ENCODE data around the gene MRFAP1. TPM values are rescaled to one million over a fixed set of nuclear protein-coding genes. Genes with fewer than 3 reads are reported as not detected.

Gene MRFAP1
- total and polyA plus RNA-seq, 2 of the 4 experiments (the other 2 are of a cell fraction), result 65.4 to 268 TPM

DNA sequence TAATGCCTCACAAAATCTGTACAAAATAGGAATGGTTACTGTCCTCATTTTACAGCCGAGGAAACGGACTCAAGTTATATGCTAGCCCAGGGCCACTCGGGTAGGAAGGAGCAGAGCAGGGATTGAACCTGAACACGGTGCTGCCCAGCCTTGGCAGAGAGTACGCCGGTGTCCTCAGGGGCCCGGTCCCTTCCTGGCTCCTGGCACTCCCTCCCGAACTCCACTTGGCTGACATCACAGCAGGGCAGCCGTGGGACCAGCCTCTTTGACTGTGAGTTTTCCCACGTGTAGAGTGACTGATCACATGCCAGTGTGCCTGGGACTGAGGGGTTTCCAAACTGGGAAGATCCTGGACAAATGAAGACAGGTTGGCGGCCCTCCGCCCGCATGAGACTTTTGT is 41.8 kb upstream of the MRFAP1 start:
- no peaks in the 10 kb centered on the region for H3K9me3 ChIP-seq (ENCODE audit: control insufficient read depth, insufficient read depth, low read length)
- no peak overlapping the region for H2AK5ac ChIP-seq (ENCODE audit: low read depth, low read length)
- H3K4ac ChIP-seq (ENCODE audit: low read depth, low read length), result no peak overlapping the region
- no peaks in the 10 kb centered on the region for H4K20me1 ChIP-seq (ENCODE audit: insufficient read depth, low read length)
- no peak overlapping the region for H3K56ac ChIP-seq (ENCODE audit: extremely low read depth, insufficient read depth, low read length)
- no peak overlapping the region for H2BK20ac ChIP-seq (ENCODE audit: low read depth, low read length)
- H4K8ac ChIP-seq (ENCODE audit: low read depth in 2 of 2, low read length in 2 of 2), result no peak overlapping the region
- intact Hi-C loops (cut with micrococcal nuclease) (no loop called here), in situ Hi-C loops (cut with MboI; ENCODE audit: low sequenced_read_pairs) (no loop called here), dilution Hi-C loops (cut with HindIII; ENCODE audit: low sequenced_read_pairs, unreplicated experiment) (no loop called here)
- no peak for ATAC-seq (ENCODE audit: low read depth)
- H3K14ac ChIP-seq (replicated peaks; ENCODE audit: low read depth, low read length), result no peak overlapping the region
- no peak overlapping the region for H4K91ac ChIP-seq (ENCODE audit: insufficient read depth, low read depth, low read length)
- no peak overlapping the region for H2BK120ac ChIP-seq (ENCODE audit: low read depth, low read length)
- no peak overlapping the region for H3K23ac ChIP-seq (ENCODE audit: low read depth, low read length)
- no TSS peak for BruUV-seq (replicated peaks)
- no peak overlapping the region for H3K4me3 ChIP-seq (ENCODE audit: insufficient read depth, low read depth, low read length)
- no peaks in the 10 kb centered on the region for H3K4me1 ChIP-seq (ENCODE audit: control insufficient read depth, insufficient read depth, low read length)
- no peak overlapping the region for H3K4me2 ChIP-seq (ENCODE audit: low read depth, low read length)
- no peak overlapping the region for H3K27ac ChIP-seq (ENCODE audit: insufficient read depth, low read length)
- H3K9ac ChIP-seq (ENCODE audit: low read depth, low read length), result no peak overlapping the region
- no peaks in the 10 kb centered on the region for H3K79me1 ChIP-seq (ENCODE audit: low read depth in 1 of 2, low read length in 2 of 2)
- no peaks in the 10 kb centered on the region for H3K27me3 ChIP-seq (ENCODE audit: control insufficient read depth, insufficient read depth, low read length)
- TF ChIP-seq CHD1 (IDR thresholded peaks at IDR 0.05; ENCODE audit: low read depth, low read length), result no peak
- no peak for TF ChIP-seq MAFK (IDR thresholded peaks at IDR 0.05; ENCODE audit: low read depth, low read length)
- TF ChIP-seq FOS (IDR thresholded peaks at IDR 0.05; ENCODE audit: low read depth, low read length), result no peak
- TF ChIP-seq CEBPB (IDR thresholded peaks at IDR 0.05; ENCODE audit: low read depth, low read length), result no peak
- TF ChIP-seq NFE2L2 (IDR thresholded peaks at IDR 0.05; ENCODE audit: low read depth, low read length), result no peak
- no peak for TF ChIP-seq MXI1 (IDR thresholded peaks at IDR 0.05; ENCODE audit: borderline replicate concordance, low read depth, low read length)
- TF ChIP-seq BHLHE40 (IDR thresholded peaks at IDR 0.05; ENCODE audit: low read depth, low read length), result no peak
- no peak for TF ChIP-seq SMC3 (IDR thresholded peaks at IDR 0.05; ENCODE audit: low read depth, low read length)
- TF ChIP-seq, protein P1, sequence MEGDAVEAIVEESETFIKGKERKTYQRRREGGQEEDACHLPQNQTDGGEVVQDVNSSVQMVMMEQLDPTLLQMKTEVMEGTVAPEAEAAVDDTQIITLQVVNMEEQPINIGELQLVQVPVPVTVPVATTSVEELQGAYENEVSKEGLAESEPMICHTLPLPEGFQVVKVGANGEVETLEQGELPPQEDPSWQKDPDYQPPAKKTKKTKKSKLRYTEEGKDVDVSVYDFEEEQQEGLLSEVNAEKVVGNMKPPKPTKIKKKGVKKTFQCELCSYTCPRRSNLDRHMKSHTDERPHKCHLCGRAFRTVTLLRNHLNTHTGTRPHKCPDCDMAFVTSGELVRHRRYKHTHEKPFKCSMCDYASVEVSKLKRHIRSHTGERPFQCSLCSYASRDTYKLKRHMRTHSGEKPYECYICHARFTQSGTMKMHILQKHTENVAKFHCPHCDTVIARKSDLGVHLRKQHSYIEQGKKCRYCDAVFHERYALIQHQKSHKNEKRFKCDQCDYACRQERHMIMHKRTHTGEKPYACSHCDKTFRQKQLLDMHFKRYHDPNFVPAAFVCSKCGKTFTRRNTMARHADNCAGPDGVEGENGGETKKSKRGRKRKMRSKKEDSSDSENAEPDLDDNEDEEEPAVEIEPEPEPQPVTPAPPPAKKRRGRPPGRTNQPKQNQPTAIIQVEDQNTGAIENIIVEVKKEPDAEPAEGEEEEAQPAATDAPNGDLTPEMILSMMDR (conservative IDR thresholded peaks at IDR 0.05; ENCODE audit: low read depth, low read length), result no peak
- no peak for TF ChIP-seq RAD21 (IDR thresholded peaks at IDR 0.05; ENCODE audit: low read length)
- TF ChIP-seq, protein P2, sequence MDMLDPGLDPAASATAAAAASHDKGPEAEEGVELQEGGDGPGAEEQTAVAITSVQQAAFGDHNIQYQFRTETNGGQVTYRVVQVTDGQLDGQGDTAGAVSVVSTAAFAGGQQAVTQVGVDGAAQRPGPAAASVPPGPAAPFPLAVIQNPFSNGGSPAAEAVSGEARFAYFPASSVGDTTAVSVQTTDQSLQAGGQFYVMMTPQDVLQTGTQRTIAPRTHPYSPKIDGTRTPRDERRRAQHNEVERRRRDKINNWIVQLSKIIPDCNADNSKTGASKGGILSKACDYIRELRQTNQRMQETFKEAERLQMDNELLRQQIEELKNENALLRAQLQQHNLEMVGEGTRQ (IDR thresholded peaks at IDR 0.05; ENCODE audit: low read depth, low read length), result no peak
- TF ChIP-seq, protein P3, sequence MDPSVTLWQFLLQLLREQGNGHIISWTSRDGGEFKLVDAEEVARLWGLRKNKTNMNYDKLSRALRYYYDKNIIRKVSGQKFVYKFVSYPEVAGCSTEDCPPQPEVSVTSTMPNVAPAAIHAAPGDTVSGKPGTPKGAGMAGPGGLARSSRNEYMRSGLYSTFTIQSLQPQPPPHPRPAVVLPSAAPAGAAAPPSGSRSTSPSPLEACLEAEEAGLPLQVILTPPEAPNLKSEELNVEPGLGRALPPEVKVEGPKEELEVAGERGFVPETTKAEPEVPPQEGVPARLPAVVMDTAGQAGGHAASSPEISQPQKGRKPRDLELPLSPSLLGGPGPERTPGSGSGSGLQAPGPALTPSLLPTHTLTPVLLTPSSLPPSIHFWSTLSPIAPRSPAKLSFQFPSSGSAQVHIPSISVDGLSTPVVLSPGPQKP (IDR thresholded peaks at IDR 0.05; ENCODE audit: borderline replicate concordance, low read depth, low read length), result no peak
- no peak overlapping the region for H2BK15ac ChIP-seq (ENCODE audit: low read depth, low read length)
- no peak overlapping the region for H2AK9ac ChIP-seq (replicated peaks; ENCODE audit: low read depth, low read length, poor library complexity)
- H2BK5ac ChIP-seq (ENCODE audit: low read depth, low read length, poor library complexity, severe bottlenecking), result no peak overlapping the region
- WGBS, 2 experiments (ENCODE audit: extremely low coverage in 2 of 2, insufficient read length in 1 of 2), result 94% methylated on average over 3 of the region's 13 CpGs; no CpG with 5 or more reads in 1 of the 2 experiments
- H3K36me3 ChIP-seq (ENCODE audit: control insufficient read depth, insufficient read depth, low read length), result peaks cover 33% of the 10 kb centered on the region
- H2AFZ ChIP-seq (replicated peaks; ENCODE audit: low read length, poor library complexity), result no peak overlapping the region
- CTCF ChIA-PET, result no interaction called here
- H4K5ac ChIP-seq (ENCODE audit: low read depth, low read length), result no peak overlapping the region
- POLR2A ChIA-PET (ENCODE audit: unreplicated experiment), result no interaction called here
- H3K18ac ChIP-seq (ENCODE audit: low read depth, low read length), result no peak overlapping the region
- H3K9me1 ChIP-seq (ENCODE audit: insufficient read depth, low read length), result 0 out of 2 replicates have a peak, but pooled peaks cover 6% of the 10 kb centered on the region
- DNase-seq, result no peak
